GM15510 (cell line): Measurements from ENCODE around the gene SIGLEC7.

Experiments used
- POLR2A ChIP-seq: IDR thresholded peaks from 3 replicates; pipeline ENCODE4 v1.6.1; 2011; ENCODE audit warnings: borderline replicate concordance; ENCODE audit not compliant: insufficient read length; ENCODE audit errors: extremely low read depth

Gene SIGLEC7

DNA sequence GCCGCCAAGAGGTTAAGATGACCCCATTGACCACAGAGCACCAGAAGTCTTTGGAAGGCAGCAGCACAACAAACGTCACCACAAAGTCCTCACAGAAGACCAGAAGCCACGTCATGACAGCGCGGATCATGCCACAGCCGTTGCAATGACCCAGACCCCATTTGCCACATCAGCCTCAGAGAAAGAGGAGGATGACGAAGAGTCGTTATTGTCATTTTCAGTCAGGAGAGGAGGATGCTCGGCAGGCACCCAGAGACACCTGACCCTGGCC is 53.1 kb downstream of the SIGLEC7 start:
- no peak for TF ChIP-seq POLR2A

DNA sequence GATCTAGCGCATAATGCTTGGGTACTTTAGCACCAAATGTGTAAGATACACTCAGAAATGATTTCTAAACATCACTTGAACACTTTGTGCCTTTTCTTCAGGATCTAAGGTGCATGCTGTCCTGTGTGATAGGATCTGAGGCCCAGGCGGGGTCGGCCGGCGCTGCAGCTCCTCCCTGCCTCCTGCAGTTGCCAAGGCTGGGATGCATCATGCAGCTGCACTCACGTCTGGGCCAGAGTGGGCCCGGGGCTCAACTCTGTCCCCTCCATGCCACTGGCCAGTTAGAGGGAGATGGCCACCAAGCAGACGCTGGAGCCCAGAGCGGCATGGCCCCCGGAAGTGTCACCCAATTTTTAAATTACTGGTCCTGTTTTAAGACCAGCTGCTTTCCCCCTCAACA is 53.5 kb downstream of the SIGLEC7 start:
- TF ChIP-seq POLR2A: no peak

DNA sequence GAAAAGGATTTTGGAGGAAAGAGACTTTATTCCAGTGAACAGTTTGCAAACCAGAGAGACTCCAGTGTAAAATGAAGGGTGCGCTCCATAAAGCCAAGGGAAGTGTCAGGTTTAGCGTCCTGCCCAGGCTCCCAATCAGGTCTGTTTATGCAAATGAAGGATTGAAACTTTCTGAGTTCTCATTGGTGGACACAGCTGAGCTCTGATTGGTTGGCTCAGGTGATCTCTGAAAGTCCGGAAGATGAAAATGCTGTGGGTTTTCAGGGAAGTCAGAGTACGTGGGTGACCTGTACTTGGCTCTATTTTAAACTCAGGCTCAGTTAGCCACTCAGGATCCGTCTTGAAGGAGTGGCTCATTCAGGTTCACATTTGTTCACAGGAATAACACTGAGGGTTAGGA is 54.1 kb downstream of the SIGLEC7 start:
- no peak for TF ChIP-seq POLR2A

DNA sequence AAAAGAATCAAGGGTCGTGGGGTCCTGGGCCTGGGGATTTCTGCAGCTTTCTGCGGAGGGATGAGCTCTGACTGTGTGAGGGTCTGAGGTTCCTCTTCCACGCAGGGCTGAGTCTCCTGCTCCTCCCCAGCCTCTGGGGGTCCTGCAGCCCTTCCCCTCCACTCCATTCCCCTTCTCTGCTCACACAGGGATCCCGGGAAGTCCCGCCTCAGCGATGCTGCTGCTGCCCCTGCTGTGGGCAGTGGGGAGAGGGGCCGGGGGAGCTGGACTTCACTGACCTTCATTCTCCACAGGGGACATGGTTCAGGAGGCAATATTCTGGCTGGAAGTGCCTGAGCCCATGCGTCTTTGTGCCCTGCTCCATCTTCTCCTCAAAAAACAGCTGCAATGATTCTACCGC is 56.5 kb downstream of the SIGLEC7 start:
- TF ChIP-seq POLR2A: no peak

DNA sequence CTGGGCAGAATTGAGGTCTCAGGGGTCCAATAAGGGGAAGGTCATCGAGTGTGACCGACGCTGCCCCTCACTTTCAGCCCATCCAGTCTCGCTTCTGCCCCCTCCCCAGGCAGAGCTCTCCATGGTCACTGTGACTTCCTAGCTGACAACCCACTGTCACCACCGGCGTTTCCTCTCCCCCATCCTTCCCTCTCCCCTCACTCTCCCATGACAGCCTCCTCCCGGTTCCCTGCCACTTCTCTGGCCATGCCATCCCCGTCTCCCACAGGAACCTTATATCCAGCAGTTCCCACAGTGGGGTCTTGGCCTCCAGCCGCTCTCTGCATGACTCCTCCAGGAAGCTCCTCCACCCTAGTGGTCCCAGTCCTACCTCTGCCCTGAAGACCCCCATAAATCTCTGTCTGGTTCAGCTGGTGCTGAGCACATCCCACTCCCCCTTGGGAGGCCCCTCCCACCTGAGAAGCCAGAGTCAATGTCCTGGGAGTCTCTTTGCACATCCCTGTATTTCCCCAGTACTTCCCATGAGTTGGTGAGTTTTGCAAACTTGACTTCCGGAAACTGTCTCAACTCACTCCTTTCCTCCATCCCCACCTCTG is 58.1 kb downstream of the SIGLEC7 start:
- no peak for TF ChIP-seq POLR2A

DNA sequence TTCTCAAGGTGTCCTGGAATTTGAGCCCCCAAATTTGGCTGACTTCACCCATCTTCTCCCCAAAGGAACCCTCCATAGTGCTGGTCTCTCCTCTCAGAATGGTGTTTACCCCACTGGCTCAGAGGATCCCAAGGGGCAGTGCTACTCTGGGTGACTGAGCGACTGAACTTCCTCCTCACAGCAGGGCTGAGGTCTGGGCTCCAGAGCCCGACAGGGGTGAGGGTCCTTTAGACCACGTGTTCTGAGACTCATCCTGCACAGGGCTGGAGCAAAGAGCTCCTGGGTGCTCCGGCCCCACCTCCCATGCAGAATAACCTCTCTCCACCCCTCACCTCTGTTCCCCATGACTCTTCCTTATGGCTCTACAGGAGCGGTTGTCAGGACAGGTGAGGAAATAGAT is 59.6 kb downstream of the SIGLEC7 start:
- no peak for TF ChIP-seq POLR2A
